Measurements from ENCODE around the gene SPATA12. TPM values are rescaled to one million over a fixed set of nuclear protein-coding genes. Genes with fewer than 3 reads are reported as not detected.

Gene SPATA12
- total and polyA plus RNA-seq, 2 donors (not counting 3 experiments of a cell fraction or from before 2014, with no cell fraction given) = 0.18 TPM; not detected in 1

- ChIA-PET POLR2A (no interaction called here), CTCF (interaction anchor here (1.1 to 1.8 kb wide), 2 partner anchors 16 to 88 kb away, joined by 3 to 4 read pairs; partner anchors contain the start of gene SPATA12)
- FAIRE-seq = no peak
- H3K4me2 ChIP-seq (ENCODE audit: insufficient read depth, low read length) = no peak overlapping the region
- H4K20me1 ChIP-seq (replicated peaks; ENCODE audit: control insufficient read depth, extremely low read depth, insufficient read depth, low read length) = no peaks in the 10 kb centered on the region
- intact Hi-C loops (cut with micrococcal nuclease) = no loop called here
- no peaks in the 10 kb centered on the region for H3K36me3 ChIP-seq (ENCODE audit: control insufficient read depth in 2 of 2, extremely low read depth in 1 of 2, insufficient read depth in 2 of 2, low read length in 2 of 2)
- H3K4me3 ChIP-seq (replicated peaks in 1 of 3; ENCODE audit: insufficient read depth in 1 of 3, low read depth in 1 of 3, low read length in 3 of 3) = no peak overlapping the region
- BruUV-seq (replicated peaks) = no TSS peak
- dilution Hi-C loops (cut with MboI; ENCODE audit: extremely low pct_ligation_motif_present, low sequenced_read_pairs) = no loop called here
- no peak overlapping the region for H2AFZ ChIP-seq (ENCODE audit: low read depth, low read length)
- H3K9ac ChIP-seq (replicated peaks; ENCODE audit: extremely low read depth, insufficient read depth, low read length) = no peak overlapping the region
- no peak overlapping the region for H3K27ac ChIP-seq (ENCODE audit: insufficient read depth, low read depth, low read length)
- TF ChIP-seq FOS (IDR thresholded peaks at IDR 0.05; ENCODE audit: borderline replicate concordance, insufficient read depth, low read length) (no peak), CTCF (IDR thresholded peaks at IDR 0.05; ENCODE audit: extremely low read depth in 1 of 2, insufficient read depth in 1 of 2, low read depth in 1 of 2, low read length in 2 of 2) (no peak), JUN (IDR thresholded peaks at IDR 0.05; ENCODE audit: borderline replicate concordance, insufficient read depth, insufficient read length, low read depth) (no peak), EZH2 (IDR thresholded peaks at IDR 0.05; ENCODE audit: borderline replicate concordance, low read depth, low read length, severe bottlenecking) (no peak), MAX (IDR thresholded peaks at IDR 0.05; ENCODE audit: insufficient read depth, insufficient read length) (no peak), POLR2AphosphoS5 (IDR thresholded peaks at IDR 0.05; ENCODE audit: insufficient read depth, low read depth, low read length) (no peak), GATA2 (IDR thresholded peaks at IDR 0.05; ENCODE audit: insufficient read depth, insufficient read length, low read depth, low read length) (no peak), POLR2A (IDR thresholded peaks at IDR 0.05; ENCODE audit: low read depth, low read length) (no peak), MYC (IDR thresholded peaks at IDR 0.05; ENCODE audit: low read depth, low read length) (no peak)
- H3K9me3 ChIP-seq (replicated peaks; ENCODE audit: control insufficient read depth, insufficient read depth, low read length) = no peaks in the 10 kb centered on the region
- no peaks in the 10 kb centered on the region for H3K79me2 ChIP-seq (ENCODE audit: control insufficient read depth, insufficient read depth, low read length)
- H3K4me1 ChIP-seq (ENCODE audit: control insufficient read depth, extremely low read depth, insufficient read depth, low read length) = peaks cover 20% of the 10 kb centered on the region
- H3K27me3 ChIP-seq (ENCODE audit: control insufficient read depth in 2 of 2, insufficient read depth in 2 of 2, low read length in 2 of 2) = peaks cover 2 to 3% of the 10 kb centered on the region in 2 experiments
- no peak for DNase-seq (ENCODE audit: low read depth, low spot score)
- no peaks in the 10 kb centered on the region for H3K9me1 ChIP-seq (replicated peaks; ENCODE audit: control insufficient read depth, extremely low read depth, insufficient read depth, low read length)
These were observed 16.0 kb downstream of the SPATA12 start for GRCh38 chr3:57076422-57076951.

All from endothelial cell of umbilical vein (primary cell).